ENCODE results near the gene CENPM.

CENPM gene

DNA sequence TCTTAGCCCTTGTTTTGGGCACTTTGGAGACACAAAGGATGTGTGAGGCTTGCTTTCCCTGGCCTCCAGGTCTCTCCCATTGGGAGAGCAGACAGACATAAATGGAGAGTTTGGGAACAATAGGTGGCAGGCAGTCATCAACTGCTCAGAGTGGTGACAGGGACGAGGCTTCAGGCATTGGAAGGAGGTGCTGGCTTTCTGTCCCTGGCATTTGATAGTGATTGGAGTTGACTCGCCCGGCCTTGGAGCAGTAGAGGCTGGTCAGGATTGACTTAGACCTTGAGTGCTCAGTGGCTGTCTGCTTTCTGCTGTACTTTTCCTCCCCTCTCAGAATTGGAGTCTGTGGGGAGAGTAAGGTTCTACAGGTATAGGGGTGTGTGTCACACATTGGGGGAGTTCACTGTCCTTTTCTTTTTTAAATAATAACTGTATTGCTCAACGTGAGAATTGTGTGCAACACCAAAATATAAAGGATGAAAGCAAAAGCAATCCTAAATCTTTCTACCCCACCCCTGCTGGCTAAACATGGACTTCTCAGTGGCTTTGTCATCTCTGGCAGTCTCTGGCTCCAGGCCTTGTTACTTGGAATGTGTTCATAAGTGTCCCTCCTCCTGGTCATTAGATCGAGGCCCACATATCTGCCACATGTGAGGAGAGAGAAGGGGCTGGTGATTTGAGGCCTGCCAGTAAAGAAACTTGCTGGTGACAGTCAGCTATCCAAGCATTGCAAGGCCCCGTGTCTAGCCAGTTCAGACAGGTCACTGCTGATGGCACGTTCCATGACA, 53.2 kb downstream of the CENPM start:
- WGBS, result 99% methylated on average over 7 of the region's 7 CpGs
- Histone ChIP-seq H4K91ac (ENCODE audit: low read length) (no peak overlapping the region), H3K4me1 (ENCODE audit: control insufficient read depth, insufficient read depth, low read depth, low read length) (peaks cover 5% of the 10 kb centered on the region), H3K18ac (ENCODE audit: low read depth in 1 of 2, low read length in 2 of 2) (no peak overlapping the region), H2BK5ac (ENCODE audit: low read depth, low read length, poor library complexity, severe bottlenecking) (no peak overlapping the region), H3K4ac (ENCODE audit: low read depth in 1 of 2, low read length in 2 of 2) (no peak overlapping the region), H2AK5ac (ENCODE audit: low read length, severe bottlenecking) (no peak overlapping the region), H3K14ac (ENCODE audit: low read length in 2 of 2) (no peak overlapping the region), H3K27ac (ENCODE audit: low read length, poor library complexity, severe bottlenecking) (no peak overlapping the region), H3K9me3 (ENCODE audit: control insufficient read depth, low read length) (no peaks in the 10 kb centered on the region), H3K4me3 (ENCODE audit: insufficient read depth in 1 of 2, low read depth in 1 of 2, low read length in 2 of 2) (no peak overlapping the region), H2AFZ (ENCODE audit: low read depth, low read length) (no peak overlapping the region), H4K8ac (ENCODE audit: low read length) (no peak overlapping the region), H3K36me3 (ENCODE audit: control insufficient read depth in 1 of 2, insufficient read depth in 2 of 2, low read depth in 1 of 2, low read length in 2 of 2) (peaks cover 77 to 82% of the 10 kb centered on the region in 2 experiments), H2BK15ac (ENCODE audit: low read depth, poor library complexity, severe bottlenecking) (no peak overlapping the region), H2BK12ac (ENCODE audit: low read length in 2 of 2) (no peak overlapping the region), H3K79me1 (replicated peaks; ENCODE audit: low read length, poor library complexity, severe bottlenecking) (peaks cover 32% of the 10 kb centered on the region), H3K9ac (ENCODE audit: low read length) (no peak overlapping the region), H3K27me3 (ENCODE audit: control insufficient read depth in 1 of 2, insufficient read depth in 1 of 2, low read length in 2 of 2) (no peaks in the 10 kb centered on the region), H2BK120ac (ENCODE audit: low read depth, low read length) (no peak overlapping the region), H3K4me2 (ENCODE audit: low read length, poor library complexity, severe bottlenecking) (no peak overlapping the region), H3K23ac (ENCODE audit: low read length in 2 of 2) (no peak overlapping the region)
- DNase-seq, result no peak

GRCh38 chr22:41892721-41893120, 54.2 kb downstream of the CENPM start:
- 94% methylated on average over 4 of the region's 4 CpGs for WGBS
- Histone ChIP-seq H3K4me2 (ENCODE audit: low read length, poor library complexity, severe bottlenecking) (no peak overlapping the region), H3K14ac (ENCODE audit: low read length in 2 of 2) (no peak overlapping the region), H3K18ac (ENCODE audit: low read depth in 1 of 2, low read length in 2 of 2) (no peak overlapping the region), H3K79me1 (replicated peaks; ENCODE audit: low read length, poor library complexity, severe bottlenecking) (peaks cover 32% of the 10 kb centered on the region), H3K9ac (ENCODE audit: low read length) (no peak overlapping the region), H2AK5ac (ENCODE audit: low read length, severe bottlenecking) (no peak overlapping the region), H4K91ac (ENCODE audit: low read length) (peak overlapping the region; percentile 6), H2BK15ac (ENCODE audit: low read depth, poor library complexity, severe bottlenecking) (no peak overlapping the region), H3K4me3 (ENCODE audit: insufficient read depth in 1 of 2, low read depth in 1 of 2, low read length in 2 of 2) (no peak overlapping the region), H3K27me3 (ENCODE audit: control insufficient read depth in 1 of 2, insufficient read depth in 1 of 2, low read length in 2 of 2) (no peaks in the 10 kb centered on the region), H2BK5ac (ENCODE audit: low read depth, low read length, poor library complexity, severe bottlenecking) (no peak overlapping the region), H3K4me1 (ENCODE audit: control insufficient read depth, insufficient read depth, low read depth, low read length) (peaks cover 5% of the 10 kb centered on the region), H3K9me3 (ENCODE audit: control insufficient read depth, low read length) (no peaks in the 10 kb centered on the region), H2BK120ac (ENCODE audit: low read depth, low read length) (no peak overlapping the region), H3K27ac (ENCODE audit: low read length, poor library complexity, severe bottlenecking) (no peak overlapping the region), H3K4ac (ENCODE audit: low read depth in 1 of 2, low read length in 2 of 2) (no peak overlapping the region), H3K36me3 (ENCODE audit: control insufficient read depth in 1 of 2, insufficient read depth in 2 of 2, low read depth in 1 of 2, low read length in 2 of 2) (peaks cover 69 to 81% of the 10 kb centered on the region in 2 experiments), H2AFZ (ENCODE audit: low read depth, low read length) (no peak overlapping the region), H2BK12ac (ENCODE audit: low read length in 2 of 2) (no peak overlapping the region), H4K8ac (ENCODE audit: low read length) (no peak overlapping the region), H3K23ac (ENCODE audit: low read length in 2 of 2) (no peak overlapping the region)
- no peak for DNase-seq

- H3K4me1 ChIP-seq (ENCODE audit: control insufficient read depth, insufficient read depth, low read depth, low read length), result peaks cover 5% of the 10 kb centered on the region
- DNase-seq, result no peak
- H3K27me3 ChIP-seq (ENCODE audit: control insufficient read depth in 1 of 2, insufficient read depth in 1 of 2, low read length in 2 of 2), result no peaks in the 10 kb centered on the region
- no peak overlapping the region for H3K4me2 ChIP-seq (ENCODE audit: low read length, poor library complexity, severe bottlenecking)
- WGBS, result 97% methylated on average over 8 of the region's 9 CpGs
- H3K23ac ChIP-seq (ENCODE audit: low read length in 2 of 2), result no peak overlapping the region
- H2AFZ ChIP-seq (ENCODE audit: low read depth, low read length), result no peak overlapping the region
- H2AK5ac ChIP-seq (ENCODE audit: low read length, severe bottlenecking), result no peak overlapping the region
- no peak overlapping the region for H3K14ac ChIP-seq (ENCODE audit: low read length in 2 of 2)
- no peak overlapping the region for H4K8ac ChIP-seq (ENCODE audit: low read length)
- no peak overlapping the region for H3K4ac ChIP-seq (ENCODE audit: low read depth in 1 of 2, low read length in 2 of 2)
- no peak overlapping the region for H3K18ac ChIP-seq (ENCODE audit: low read depth in 1 of 2, low read length in 2 of 2)
- H2BK120ac ChIP-seq (ENCODE audit: low read depth, low read length), result no peak overlapping the region
- H3K79me1 ChIP-seq (replicated peaks; ENCODE audit: low read length, poor library complexity, severe bottlenecking), result peaks cover 33% of the 10 kb centered on the region
- no peak overlapping the region for H2BK12ac ChIP-seq (ENCODE audit: low read length in 2 of 2)
- H3K27ac ChIP-seq (ENCODE audit: low read length, poor library complexity, severe bottlenecking), result no peak overlapping the region
- no peak overlapping the region for H2BK15ac ChIP-seq (ENCODE audit: low read depth, poor library complexity, severe bottlenecking)
- no peaks in the 10 kb centered on the region for H3K9me3 ChIP-seq (ENCODE audit: control insufficient read depth, low read length)
- no peak overlapping the region for H3K4me3 ChIP-seq (ENCODE audit: insufficient read depth in 1 of 2, low read depth in 1 of 2, low read length in 2 of 2)
- peaks cover 63 to 81% of the 10 kb centered on the region in 2 experiments for H3K36me3 ChIP-seq (ENCODE audit: control insufficient read depth in 1 of 2, insufficient read depth in 2 of 2, low read depth in 1 of 2, low read length in 2 of 2)
- H4K91ac ChIP-seq (ENCODE audit: low read length), result peak overlapping the region; percentile 20
- no peak overlapping the region for H3K9ac ChIP-seq (ENCODE audit: low read length)
- no peak overlapping the region for H2BK5ac ChIP-seq (ENCODE audit: low read depth, low read length, poor library complexity, severe bottlenecking)
Measured at GRCh38 chr22:41891407-41891806, 55.5 kb downstream of the CENPM start.

Small RNA genes within 50 kb of the gene (small RNA-seq; reads per million reads assigned to genes)
- gene MIR33A (ENCODE audit: low read depth), result 78.5 reads per million, percentile 92 among the genes with 10 or more reads in this experiment

Measured in mesenchymal stem cell (in vitro differentiated cells and primary cell).